Fibroblast of skin of left quadriceps (primary cell): ENCODE results near the gene CAMK1.

ENCODE experiments used
- DNase-seq, 2 experiments: peaks; one replicate each; pipeline ENCODE4 v3.0.0-alpha.2; 2013; ENCODE audit warnings: low read depth in 2 of 2

The CAMK1 gene

GRCh38 chr3:9769426-9770275 lies at the start of gene CAMK1:
Gene CAMK1, minus strand, starts transcription at chr3:9769947. Its CDS starts 2,198 bp downstream, at chr3:9767749.
- peak; percentile 28 to 33 for DNase-seq

GRCh38 chr3:9818666-9819335 lies 49.1 kb upstream of the CAMK1 start:
- DNase-seq: no peak

- DNase-seq: no peak
These were observed 47.7 kb upstream of the CAMK1 start for GRCh38 chr3:9817436-9817835.

GRCh38 chr3:9815986-9816385 lies 46.2 kb upstream of the CAMK1 start:
- no peak for DNase-seq

- no peak for DNase-seq
These were observed 43.2 kb upstream of the CAMK1 start for GRCh38 chr3:9812870-9813483.

GRCh38 chr3:9810846-9811245 lies 41.1 kb upstream of the CAMK1 start:
- no peak for DNase-seq

GRCh38 chr3:9810433-9810770 lies 40.7 kb upstream of the CAMK1 start:
- no peak for DNase-seq

GRCh38 chr3:9809615-9810432 lies 40.1 kb upstream of the CAMK1 start, which contains the start of gene TTLL3:
Gene TTLL3, plus strand, starts transcription at chr3:9810262. Its CDS starts 400 bp downstream, at chr3:9810662.
- DNase-seq: no peak

- no peak for DNase-seq
These were observed 39.5 kb upstream of the CAMK1 start for GRCh38 chr3:9809239-9809614.

- no peak for DNase-seq
These were observed 38.7 kb upstream of the CAMK1 start for GRCh38 chr3:9808345-9809037.

- DNase-seq: no peak
These were observed 38.2 kb upstream of the CAMK1 start for GRCh38 chr3:9807981-9808344.

- DNase-seq: no peak
These were observed 37.2 kb upstream of the CAMK1 start for GRCh38 chr3:9806688-9807589.

GRCh38 chr3:9806137-9806536 lies 36.4 kb upstream of the CAMK1 start:
- DNase-seq: no peak

GRCh38 chr3:9804996-9805395 lies 35.2 kb upstream of the CAMK1 start:
- DNase-seq: no peak

GRCh38 chr3:9803494-9803893 lies 33.7 kb upstream of the CAMK1 start:
- DNase-seq: no peak

- no peak for DNase-seq
These were observed 30.8 kb upstream of the CAMK1 start for GRCh38 chr3:9800529-9800928.

- DNase-seq: no peak
These were observed 27.6 kb upstream of the CAMK1 start for GRCh38 chr3:9797196-9797945.

GRCh38 chr3:9795207-9795606 lies 25.5 kb upstream of the CAMK1 start:
- DNase-seq: no peak

- DNase-seq: no peak
These were observed 24.7 kb upstream of the CAMK1 start for GRCh38 chr3:9794400-9794799.
